GM19372 (cell line): Measurements from ENCODE around the gene SRRD.
"Not testable (repeated sequence)": the region's sequence is repeated elsewhere in the genome, so short reads cannot be mapped to it uniquely, and the experiment has no call there.

Experiments used
- ATAC-seq: cut with Tn5 transposase; IDR thresholded peaks from one replicate; pipeline ENCODE4 v1.9.1; 2021; ENCODE audit warnings: mild to moderate bottlenecking, low read depth, moderate library complexity; ENCODE audit not compliant: unreplicated experiment

Gene SRRD

DNA sequence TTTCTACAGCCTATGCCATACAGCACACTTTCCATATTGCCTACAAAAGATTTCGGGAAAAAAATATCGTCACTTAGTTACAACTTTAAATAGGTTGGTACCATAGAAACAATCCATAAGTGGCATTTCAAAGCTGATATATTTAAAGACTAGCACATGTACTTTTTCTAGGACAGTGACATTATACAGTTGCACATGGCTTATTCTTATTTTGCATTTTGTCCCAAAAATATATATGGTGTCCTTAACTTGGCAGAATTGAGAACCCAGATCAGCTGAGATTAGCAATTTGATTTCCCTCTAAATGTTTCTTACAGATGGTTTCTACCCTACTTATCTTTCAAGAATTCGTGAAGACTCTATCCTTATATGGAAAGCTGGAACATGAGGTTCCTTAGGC lies 32.3 kb downstream of the SRRD start:
- ATAC-seq: no peak

- ATAC-seq: no peak
Measured at GRCh38 chr22:26516503-26516902, 32.8 kb downstream of the SRRD start.

- ATAC-seq: no peak
Measured at GRCh38 chr22:26517429-26517828, 33.8 kb downstream of the SRRD start.

GRCh38 chr22:26522012-26522411 lies 38.3 kb downstream of the SRRD start:
- ATAC-seq: no peak

GRCh38 chr22:26522592-26522991 lies 38.9 kb downstream of the SRRD start:
- ATAC-seq: no peak

- no peak for ATAC-seq
Measured at GRCh38 chr22:26524870-26525269, 41.2 kb downstream of the SRRD start.

GRCh38 chr22:26525946-26526564 lies 42.4 kb downstream of the SRRD start:
- ATAC-seq: no peak

- no peak for ATAC-seq
Measured at GRCh38 chr22:26527167-26527566, 43.5 kb downstream of the SRRD start.

DNA sequence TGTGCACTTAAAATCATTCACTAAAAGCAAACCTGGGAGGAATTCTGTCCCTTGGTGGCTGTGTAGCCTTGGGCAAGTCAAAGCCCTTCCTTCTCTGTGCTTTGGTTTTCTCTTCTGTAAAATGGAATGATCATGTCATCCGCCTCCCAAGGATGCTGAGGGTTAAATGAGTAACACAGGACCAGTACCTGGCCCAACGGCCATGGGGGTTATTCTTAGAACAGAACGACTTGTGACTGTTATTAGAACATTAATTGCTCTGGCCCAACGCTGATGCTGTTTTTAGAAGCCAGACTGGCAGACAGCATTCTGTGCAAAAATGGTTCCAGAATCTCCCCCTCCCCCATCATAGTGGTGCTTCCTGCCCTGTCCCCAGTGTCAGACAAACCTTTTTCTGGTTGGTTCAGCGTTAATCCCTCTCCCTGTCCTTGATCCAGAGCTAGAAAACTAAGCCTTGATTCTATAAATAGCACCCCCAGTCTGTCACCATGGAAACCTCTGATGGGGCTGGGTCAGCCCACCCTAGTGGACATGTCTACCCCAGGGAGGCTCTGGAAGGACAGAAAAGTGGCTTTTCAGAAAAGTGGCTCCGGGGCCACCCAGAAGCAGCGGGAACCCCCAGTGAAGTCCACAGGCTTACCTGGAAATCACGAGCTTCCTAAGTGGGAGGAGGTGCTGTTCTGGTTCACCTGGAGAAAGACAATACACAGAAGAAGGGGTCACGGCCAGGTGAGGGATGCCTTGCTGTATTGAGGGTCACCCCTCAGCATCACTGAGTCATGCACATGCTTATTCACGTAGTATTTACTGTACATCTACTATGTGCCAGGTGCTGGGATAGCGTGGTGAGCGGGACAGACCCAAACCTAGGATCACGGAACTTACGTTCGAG lies 44.1 kb downstream of the SRRD start:
- ATAC-seq: no peak

DNA sequence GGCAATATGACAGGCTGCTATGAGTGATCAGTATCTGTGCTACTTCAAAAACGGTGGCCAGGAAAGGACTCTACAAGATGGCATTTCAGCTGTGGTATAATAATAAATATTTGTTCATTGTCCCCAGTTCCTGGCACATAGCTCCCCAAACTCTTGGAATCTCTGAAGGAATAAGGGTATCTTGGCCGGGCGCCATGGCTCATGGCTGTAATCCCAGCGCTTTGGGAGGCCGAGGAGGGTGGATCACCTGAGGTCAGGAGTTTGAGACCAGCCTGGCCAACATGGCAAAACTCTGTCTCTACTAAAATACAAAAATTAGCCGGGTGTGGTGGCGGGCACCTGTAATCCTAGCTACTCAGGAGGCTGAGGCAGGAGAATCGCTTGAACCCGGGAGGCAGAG lies 44.8 kb downstream of the SRRD start:
- ATAC-seq: not testable (repeated sequence)

DNA sequence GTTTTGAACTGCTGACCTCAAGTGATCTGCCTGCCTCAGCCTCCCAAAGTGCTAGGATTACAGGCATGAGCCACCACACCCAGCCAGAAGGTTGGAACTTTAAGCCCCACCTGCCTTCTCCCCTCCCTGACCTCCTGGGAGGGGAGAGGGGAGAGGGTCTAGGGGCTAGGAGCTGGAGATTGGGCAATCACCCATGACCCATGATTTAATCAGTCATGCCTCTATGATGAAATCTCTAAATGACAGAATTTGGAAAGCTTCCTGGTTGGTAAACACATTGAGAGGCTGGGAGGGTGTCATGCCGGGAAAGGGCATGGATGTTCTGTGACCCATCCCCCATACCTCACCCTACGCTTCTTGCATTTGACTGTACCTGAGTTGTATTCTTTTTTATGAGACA lies 45.7 kb downstream of the SRRD start:
- no peak for ATAC-seq

GRCh38 chr22:26534171-26534855 lies 50.6 kb downstream of the SRRD start:
- ATAC-seq: no peak

DNA sequence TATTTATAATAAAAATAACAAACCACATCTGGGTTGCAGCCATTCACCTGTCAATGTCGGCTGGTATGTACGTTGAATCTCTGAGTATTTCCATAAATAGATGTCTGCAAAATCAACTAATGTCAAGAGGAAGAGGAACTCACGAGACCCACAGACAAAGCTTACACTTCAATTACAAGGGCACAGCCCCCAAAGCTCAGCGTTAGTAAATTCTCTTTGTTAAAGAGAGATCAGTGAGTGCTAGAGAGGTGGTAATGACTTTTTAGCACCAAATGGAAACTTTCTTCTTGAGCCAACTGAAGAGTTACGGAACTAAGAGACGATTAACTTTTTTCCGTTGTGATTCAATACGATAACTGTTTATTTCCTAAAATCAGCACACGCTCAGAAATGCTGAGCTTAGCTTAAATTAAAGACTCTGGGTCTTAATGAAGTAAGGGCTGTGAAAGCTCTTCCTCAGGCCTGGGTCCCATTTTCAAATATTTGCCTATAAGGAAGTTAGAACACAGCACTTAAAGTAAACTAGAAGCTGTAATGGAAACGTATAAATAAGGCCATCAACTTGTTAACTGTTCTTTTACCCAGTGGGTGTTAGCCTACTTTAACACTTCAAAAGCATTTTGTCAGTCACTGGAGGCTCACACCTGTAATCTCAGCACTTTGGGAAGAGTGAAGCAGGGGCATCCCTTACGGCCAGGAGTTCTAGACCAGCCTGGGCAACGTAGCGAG lies 51.4 kb downstream of the SRRD start:
- ATAC-seq: no peak

GRCh38 chr22:26535603-26535908 lies 51.9 kb downstream of the SRRD start:
- no peak for ATAC-seq

DNA sequence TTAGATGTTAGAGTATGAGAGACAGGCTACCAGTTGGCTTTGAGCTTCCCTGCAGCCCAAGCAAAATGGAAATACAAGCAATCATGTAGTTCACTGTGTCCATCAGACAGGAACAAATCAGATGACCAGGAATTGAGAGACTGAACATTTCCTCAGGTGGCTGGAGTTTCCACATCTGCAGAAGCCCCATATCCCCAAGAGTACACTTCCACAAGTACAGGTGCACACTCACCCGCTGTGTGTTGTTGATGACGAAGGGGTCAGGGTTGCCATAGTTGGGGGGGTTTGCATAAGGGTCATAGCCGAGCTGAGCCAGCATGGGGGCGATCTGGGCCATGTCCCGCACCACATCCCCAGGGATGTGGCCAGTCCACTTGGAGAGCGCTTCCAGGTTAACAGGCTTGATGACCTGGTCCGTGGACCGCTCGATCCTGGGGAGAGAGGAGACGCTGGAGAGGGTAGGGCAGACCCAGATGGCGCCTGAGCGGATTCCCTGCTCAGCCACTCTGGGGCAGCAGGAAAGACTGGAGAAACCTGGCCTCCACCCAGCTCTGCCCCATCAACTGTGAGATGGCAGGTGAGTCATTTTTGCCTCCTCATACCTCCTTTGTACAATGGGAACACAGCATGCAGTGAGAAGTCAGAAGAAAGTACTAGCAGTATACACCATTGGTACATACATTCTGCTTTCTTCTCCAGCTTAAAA lies 52.5 kb downstream of the SRRD start:
- no peak for ATAC-seq

DNA sequence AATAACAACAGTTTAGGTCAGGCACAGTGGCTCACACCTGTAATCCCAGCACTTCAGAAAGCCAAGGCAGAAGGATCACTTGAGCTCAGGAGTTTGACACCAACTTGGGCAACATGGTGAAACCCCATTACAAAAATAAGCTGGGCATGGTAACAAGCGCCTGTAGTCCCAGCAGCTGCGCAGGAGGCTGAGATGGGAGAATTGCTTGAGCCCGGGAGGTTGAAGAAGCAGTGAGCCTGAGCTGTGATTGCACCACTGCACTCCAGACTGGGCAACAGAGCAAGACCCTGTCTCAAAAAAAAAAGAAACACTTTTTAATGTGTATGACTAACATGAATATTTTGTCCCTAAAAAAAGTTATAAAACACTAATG lies 53.1 kb downstream of the SRRD start:
- no peak for ATAC-seq

DNA sequence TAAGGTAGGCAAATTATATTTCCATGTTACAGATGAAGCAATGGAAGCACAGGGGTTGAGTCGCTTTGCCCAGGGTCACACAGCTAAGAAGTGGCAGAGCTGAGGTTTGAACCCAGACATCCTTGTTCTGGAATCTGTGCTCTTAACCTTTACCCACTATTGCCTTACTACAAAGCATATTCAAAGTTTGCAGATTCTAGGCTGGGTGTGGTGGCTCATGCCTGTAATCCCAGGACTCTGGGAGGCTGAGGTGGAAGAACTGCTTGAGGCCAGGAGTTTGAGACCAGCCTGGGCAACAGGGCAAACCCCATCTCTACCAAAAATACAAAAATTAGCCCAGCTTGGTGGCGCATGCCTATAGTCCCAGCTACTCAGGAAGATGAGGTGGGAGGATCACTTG lies 56.4 kb downstream of the SRRD start:
- ATAC-seq: no peak

DNA sequence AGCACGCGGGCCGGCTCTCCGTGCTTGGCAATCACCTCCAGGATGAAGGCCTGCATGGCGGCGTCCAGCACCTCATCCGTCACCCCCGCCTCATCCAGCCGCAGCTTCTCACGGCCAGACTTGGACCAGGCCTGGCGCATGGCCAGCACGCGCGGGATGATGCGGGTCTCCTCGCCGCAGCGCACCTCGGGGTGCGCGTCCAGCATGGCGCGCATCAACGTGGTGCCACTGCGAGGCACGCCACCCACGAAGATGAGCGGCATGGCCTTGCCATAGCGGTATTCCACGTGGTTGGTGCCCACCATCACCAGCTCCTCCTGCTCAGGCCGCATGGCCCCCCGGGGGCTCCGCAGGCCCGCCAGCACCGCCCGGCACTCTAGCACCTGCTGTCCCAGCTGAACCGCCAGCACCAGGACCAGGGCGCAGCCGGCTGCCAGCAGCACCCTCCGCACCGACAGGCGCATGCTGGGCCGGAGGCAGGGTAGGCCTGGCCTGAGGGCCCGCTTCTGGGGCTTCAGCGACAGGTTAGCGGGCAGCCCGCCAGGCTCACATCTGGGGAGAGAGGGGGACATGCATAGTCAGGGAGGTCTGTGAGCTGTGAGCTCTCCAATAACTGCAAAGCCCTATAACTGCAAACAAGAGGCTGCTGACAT lies 57.6 kb downstream of the SRRD start:
- ATAC-seq: no peak

GRCh38 chr22:26542831-26543230 lies 59.2 kb downstream of the SRRD start:
- no peak for ATAC-seq
